Right atrium auricular region (tissue), 2 donors: ENCODE results near the gene ROS1. TPM values are rescaled to one million over a fixed set of nuclear protein-coding genes. Genes with fewer than 3 reads are reported as not detected.

Experiments used
- DNase-seq: peaks from one replicate; pipeline ENCODE4 v3.0.0-alpha.2; 2019; ENCODE audit warnings: low spot score
- H3K27ac ChIP-seq, 2 donors: fragments of 200-600 bp; sonication (generic); 1 replicate in 1 of 2; 2 replicates in 1 of 2; pipeline ENCODE4 v1.5.1; 2016 to 2019
- H3K27me3 ChIP-seq, 2 donors: fragments of 200-600 bp; sonication (generic); one replicate each; pipeline versions ENCODE4 v1.5.1 to v1.6.0; 2017 to 2019
- H3K36me3 ChIP-seq: fragments of 200-600 bp; sonication (generic); one replicate; pipeline ENCODE4 v1.5.1; 2016
- H3K4me1 ChIP-seq, 2 donors: fragments of 200-600 bp; sonication (generic); one replicate each; pipeline versions ENCODE4 v1.5.1 to v1.6.0; 2017 to 2019
- H3K4me3 ChIP-seq, 2 donors: fragments of 200-600 bp; sonication (generic); 1 replicate in 1 of 2; 2 replicates in 1 of 2; pipeline ENCODE4 v1.5.1; 2017 to 2019; ENCODE audit warnings: mild to moderate bottlenecking in 1 of 2, moderate library complexity in 1 of 2
- H3K9me3 ChIP-seq, 2 donors: fragments of 200-600 bp; sonication (generic); one replicate each; pipeline ENCODE4 v1.5.1; 2019
- total RNA-seq, 2 donors: library from RNA; depleted of rRNA; stranded (reverse); fragments of >200 nt; gene quantifications; one replicate each; pipeline ENCODE4 v1.1.0, GENCODE V29; 2016
- TF ChIP-seq, protein P1 (sequence below), 2 donors: fragments of 200-600 bp; sonication (generic); IDR thresholded peaks; one replicate each; pipeline ENCODE4 v1.5.1; 2019; ENCODE audit warnings: antibody characterized with exemption in 2 of 2

Gene ROS1
- total RNA-seq, 2 donors from 2014 or later: not detected

DNA sequence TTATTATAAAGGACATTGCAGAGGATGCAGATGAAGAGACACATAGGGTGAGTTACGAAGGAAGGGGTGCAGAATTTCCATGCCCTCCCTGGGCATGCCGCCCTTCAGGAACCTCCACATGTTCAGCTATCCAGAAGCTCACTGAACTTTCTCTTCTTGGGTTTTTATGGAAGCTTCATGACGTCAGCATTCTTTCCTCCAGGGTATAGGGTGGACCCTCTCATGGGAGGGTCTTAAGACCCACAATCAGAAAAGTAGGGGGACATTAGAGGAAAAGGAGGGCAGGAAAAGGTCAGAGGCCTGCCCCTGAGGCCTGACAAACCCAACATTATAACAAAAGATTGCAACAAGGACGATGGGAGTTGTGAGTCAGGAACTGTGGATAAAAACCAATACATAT is 42.1 kb upstream of the ROS1 start:
- H3K27me3 ChIP-seq: no peaks in the 10 kb centered on the region
- DNase-seq: no peak
- no peaks in the 10 kb centered on the region for H3K4me1 ChIP-seq
- no peaks in the 10 kb centered on the region for H3K36me3 ChIP-seq
- no peak overlapping the region for H3K4me3 ChIP-seq
- H3K27ac ChIP-seq: no peak overlapping the region
- H3K9me3 ChIP-seq: no peaks in the 10 kb centered on the region
- TF ChIP-seq, protein P1, sequence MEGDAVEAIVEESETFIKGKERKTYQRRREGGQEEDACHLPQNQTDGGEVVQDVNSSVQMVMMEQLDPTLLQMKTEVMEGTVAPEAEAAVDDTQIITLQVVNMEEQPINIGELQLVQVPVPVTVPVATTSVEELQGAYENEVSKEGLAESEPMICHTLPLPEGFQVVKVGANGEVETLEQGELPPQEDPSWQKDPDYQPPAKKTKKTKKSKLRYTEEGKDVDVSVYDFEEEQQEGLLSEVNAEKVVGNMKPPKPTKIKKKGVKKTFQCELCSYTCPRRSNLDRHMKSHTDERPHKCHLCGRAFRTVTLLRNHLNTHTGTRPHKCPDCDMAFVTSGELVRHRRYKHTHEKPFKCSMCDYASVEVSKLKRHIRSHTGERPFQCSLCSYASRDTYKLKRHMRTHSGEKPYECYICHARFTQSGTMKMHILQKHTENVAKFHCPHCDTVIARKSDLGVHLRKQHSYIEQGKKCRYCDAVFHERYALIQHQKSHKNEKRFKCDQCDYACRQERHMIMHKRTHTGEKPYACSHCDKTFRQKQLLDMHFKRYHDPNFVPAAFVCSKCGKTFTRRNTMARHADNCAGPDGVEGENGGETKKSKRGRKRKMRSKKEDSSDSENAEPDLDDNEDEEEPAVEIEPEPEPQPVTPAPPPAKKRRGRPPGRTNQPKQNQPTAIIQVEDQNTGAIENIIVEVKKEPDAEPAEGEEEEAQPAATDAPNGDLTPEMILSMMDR (IDR thresholded peaks at IDR 0.05): no peak

DNA sequence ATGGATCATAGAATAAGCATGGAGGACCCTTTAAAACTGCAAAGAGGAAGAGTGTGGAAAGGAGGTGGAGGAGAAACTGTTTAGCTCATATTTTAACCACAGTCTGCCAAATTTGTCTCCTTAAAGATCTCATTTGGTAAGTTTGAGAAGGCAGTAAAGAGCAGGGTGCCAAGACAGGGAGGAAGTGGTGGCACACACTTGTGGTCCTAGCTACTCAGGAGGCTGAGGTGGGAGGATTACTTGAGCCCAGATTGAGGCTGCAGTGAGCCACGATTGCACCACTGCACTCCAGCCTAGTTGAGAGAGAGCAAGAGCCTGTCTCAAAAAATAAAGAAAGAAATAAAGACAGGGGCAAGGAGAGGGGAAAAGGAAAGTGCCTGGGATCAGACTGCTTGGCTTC is 39.9 kb upstream of the ROS1 start:
- TF ChIP-seq, protein P1 (IDR thresholded peaks at IDR 0.05): no peak
- DNase-seq: no peak
- H3K9me3 ChIP-seq: no peaks in the 10 kb centered on the region
- H3K27me3 ChIP-seq: no peaks in the 10 kb centered on the region
- no peak overlapping the region for H3K27ac ChIP-seq
- H3K36me3 ChIP-seq: no peaks in the 10 kb centered on the region
- no peak overlapping the region for H3K4me3 ChIP-seq
- H3K4me1 ChIP-seq: no peaks in the 10 kb centered on the region

DNA sequence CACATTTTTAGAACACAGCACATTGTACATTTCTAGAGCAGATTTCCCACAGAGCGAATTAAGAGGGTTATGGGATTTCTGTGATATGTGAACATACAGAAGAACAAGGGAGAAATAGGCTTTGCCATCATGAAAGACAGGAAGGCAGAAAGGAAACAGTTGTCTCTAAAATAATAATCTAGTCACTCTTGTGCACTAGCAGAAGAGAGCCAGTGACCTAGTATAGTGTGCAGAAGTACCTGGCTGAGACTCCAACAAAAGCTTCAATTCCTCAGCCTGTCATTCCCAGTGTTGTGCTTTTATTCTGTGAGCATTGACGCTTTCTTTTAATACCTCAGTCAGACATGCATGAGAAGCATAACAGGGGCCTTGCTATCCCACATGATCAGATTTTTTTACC is 39.0 kb upstream of the ROS1 start:
- TF ChIP-seq, protein P1 (IDR thresholded peaks at IDR 0.05): no peak
- Histone ChIP-seq H3K4me3 (no peak overlapping the region), H3K27me3 (no peaks in the 10 kb centered on the region), H3K9me3 (no peaks in the 10 kb centered on the region), H3K27ac (no peak overlapping the region), H3K4me1 (no peaks in the 10 kb centered on the region), H3K36me3 (no peaks in the 10 kb centered on the region)
- no peak for DNase-seq

DNA sequence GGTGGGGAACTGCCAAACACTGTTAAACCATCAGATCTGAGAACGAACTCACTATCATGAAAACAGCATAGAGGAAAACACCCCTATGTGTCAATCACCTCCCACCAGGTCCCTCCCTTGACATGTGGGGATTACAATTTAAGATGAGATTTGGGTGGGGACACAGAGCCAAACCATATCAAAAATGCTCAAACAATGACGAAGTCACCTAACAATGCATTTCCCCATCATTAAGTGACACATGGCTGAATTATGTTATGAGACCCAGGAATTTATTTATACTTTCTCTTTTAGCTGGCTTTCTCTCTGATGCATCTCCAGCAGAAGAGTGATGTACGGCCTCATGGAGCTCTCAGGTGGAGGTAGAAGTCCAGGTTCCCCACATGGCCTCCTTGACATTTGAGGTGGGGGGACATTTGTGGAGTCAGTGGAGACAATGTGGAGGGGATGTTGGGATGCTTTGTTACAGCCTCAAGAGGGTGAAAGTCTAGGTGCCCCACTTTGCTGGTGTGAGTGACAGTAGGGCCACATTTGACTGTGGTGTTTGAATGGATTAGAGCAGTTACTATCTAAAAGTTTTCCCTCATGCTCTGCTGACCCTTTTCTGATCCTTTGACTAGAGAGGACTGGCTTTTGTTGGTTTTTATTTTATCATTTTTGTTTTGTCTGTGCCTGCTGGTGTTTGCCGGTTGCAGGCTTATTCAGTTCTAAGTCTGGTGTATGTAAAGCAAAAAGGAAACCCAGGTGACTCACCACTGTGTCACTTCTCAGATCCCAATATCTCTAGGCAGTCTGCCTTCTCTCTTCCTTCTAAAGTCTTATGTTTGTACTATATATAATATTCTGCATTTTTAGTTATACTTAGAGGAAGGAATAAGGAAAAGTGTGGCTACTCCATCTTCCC is 38.3 kb upstream of the ROS1 start:
- H3K4me3 ChIP-seq: no peak overlapping the region
- DNase-seq: no peak
- H3K4me1 ChIP-seq: no peaks in the 10 kb centered on the region
- no peaks in the 10 kb centered on the region for H3K9me3 ChIP-seq
- H3K36me3 ChIP-seq: no peaks in the 10 kb centered on the region
- H3K27me3 ChIP-seq: no peaks in the 10 kb centered on the region
- H3K27ac ChIP-seq: no peak overlapping the region
- TF ChIP-seq, protein P1 (IDR thresholded peaks at IDR 0.05): no peak

DNA sequence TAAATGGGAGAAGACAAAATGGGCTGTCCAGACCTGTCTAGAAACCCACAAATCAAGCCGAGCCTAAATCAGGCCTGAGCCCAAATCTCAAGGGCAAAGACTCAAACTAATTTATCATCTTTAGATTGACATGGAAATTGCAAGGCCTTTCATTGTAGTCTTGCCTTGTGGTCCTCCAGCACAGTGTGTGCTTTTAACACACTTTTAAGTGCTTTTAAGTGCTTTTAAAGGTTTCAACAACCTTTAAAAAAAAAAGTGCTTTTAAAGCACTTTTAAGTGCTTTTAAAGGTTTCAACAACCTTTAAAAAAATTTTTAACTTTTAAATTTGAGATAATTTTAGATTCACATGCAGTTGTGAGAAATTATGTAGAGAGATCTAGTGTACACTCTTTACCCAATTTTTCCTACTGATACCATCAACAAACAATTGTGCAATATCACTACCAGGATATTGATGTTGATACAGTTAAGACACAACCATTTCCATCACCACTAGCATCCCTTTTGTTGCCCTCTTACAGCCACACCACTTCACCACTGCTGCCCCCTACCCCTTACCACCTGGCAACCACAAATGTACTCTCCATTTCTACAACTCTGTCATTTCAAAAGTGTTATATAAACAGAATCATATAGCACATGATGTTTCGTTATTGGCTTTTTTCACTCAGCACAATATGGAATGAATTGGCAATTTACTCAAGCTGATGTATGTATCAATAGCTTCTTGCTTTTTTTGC is 33.6 kb upstream of the ROS1 start:
- Histone ChIP-seq H3K27ac (no peak overlapping the region), H3K4me3 (no peak overlapping the region), H3K4me1 (no peaks in the 10 kb centered on the region), H3K27me3 (no peaks in the 10 kb centered on the region), H3K36me3 (no peaks in the 10 kb centered on the region), H3K9me3 (no peaks in the 10 kb centered on the region)
- TF ChIP-seq, protein P1 (IDR thresholded peaks at IDR 0.05): no peak
- no peak for DNase-seq
